Measurements from ENCODE around the gene HOXC12. TPM values are rescaled to one million over a fixed set of nuclear protein-coding genes. Genes with fewer than 3 reads are reported as not detected.
A peak's percentile ranks its signal among the peaks of the same experiment; 100 is the strongest.

HOXC12 gene
- total RNA-seq, 1 donor from 2014 or later, result not detected

DNA sequence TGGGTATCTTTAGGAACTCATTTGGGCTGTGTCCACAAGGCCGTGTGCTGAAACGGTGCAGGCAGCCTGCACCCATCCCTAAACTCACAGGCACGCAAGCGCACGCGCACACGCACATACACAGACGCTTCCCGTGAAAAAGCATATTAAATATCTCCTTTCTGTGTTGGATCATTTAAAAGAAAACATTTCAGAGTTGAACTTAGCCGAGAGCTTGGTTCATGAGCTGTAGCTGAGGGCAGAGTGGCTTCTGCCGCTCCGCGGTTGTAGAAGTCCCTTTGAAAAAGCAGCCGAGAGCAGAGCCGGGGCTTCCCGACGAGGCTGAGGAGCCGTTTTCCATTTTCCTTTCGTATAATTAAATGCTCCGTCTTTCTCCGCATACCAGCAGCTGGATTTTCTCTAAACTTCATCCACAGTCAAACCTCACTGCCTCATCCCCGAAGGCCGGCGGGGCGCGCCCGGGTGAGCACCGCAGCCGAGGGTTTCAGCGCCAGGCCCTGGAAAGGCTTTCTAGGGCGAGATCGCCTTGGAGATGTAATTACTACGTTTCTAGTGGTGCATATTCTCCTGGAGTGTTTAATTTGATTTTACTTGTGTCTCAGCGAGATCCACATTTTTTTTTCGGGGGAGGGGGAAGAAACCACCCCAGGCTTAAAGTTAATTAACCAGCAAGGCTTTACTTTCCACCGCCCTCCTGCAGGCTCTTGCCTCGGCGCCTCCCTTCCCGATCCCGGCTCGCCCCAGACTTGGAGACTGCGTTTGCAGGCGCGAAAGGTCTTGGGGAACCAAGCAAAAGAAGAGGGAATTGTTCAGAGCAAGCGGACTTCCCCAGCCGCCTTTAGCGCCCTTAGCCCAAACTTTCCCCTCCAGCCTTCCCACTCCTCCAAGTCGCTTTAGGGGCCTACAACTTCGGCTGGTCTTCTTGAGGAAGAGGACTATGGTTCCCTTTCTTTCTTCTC is 19.0 kb upstream of the HOXC12 start:
- H3K27me3 Mint-ChIP-seq, result peaks cover 98% of the 10 kb centered on the region
- H3K4me1 Mint-ChIP-seq (ENCODE audit: unreplicated experiment), result peaks cover 8% of the 10 kb centered on the region
- peak overlapping the region; percentile 83 for H3K4me3 Mint-ChIP-seq
- DNase-seq (ENCODE audit: extremely low spot score, unreplicated experiment), result peak; percentile 64
- TF ChIP-seq, protein P1, sequence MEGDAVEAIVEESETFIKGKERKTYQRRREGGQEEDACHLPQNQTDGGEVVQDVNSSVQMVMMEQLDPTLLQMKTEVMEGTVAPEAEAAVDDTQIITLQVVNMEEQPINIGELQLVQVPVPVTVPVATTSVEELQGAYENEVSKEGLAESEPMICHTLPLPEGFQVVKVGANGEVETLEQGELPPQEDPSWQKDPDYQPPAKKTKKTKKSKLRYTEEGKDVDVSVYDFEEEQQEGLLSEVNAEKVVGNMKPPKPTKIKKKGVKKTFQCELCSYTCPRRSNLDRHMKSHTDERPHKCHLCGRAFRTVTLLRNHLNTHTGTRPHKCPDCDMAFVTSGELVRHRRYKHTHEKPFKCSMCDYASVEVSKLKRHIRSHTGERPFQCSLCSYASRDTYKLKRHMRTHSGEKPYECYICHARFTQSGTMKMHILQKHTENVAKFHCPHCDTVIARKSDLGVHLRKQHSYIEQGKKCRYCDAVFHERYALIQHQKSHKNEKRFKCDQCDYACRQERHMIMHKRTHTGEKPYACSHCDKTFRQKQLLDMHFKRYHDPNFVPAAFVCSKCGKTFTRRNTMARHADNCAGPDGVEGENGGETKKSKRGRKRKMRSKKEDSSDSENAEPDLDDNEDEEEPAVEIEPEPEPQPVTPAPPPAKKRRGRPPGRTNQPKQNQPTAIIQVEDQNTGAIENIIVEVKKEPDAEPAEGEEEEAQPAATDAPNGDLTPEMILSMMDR (conservative IDR thresholded peaks at IDR 0.05), result no peak
- H3K36me3 Mint-ChIP-seq, result peaks cover 5% of the 10 kb centered on the region
- no peak overlapping the region for H3K27ac Mint-ChIP-seq
- no peaks in the 10 kb centered on the region for H3K9me3 Mint-ChIP-seq

DNA sequence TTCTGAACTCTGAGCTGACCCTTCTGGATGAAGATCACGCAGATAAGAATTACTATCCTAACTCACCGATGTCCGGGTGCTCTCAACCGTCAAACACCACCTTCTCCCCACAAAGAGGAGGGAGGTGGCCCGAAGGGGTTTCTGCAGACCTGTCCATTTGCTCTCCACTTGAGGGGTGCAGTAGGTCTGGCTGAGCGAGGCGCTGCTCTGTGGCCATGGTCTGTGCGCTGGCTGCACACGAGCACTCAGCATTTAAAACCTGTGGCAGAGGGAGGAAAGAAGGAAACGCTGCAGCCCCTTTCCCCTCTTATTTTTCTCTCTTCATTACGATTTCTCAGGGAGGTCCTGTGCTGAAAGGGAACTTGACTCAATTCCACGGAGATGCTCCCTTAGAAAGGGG is 17.6 kb upstream of the HOXC12 start:
- TF ChIP-seq, protein P1 (conservative IDR thresholded peaks at IDR 0.05), result no peak
- peaks cover 8% of the 10 kb centered on the region for H3K4me1 Mint-ChIP-seq (ENCODE audit: unreplicated experiment)
- peaks cover 5% of the 10 kb centered on the region for H3K36me3 Mint-ChIP-seq
- H3K9me3 Mint-ChIP-seq, result no peaks in the 10 kb centered on the region
- peaks cover 97% of the 10 kb centered on the region for H3K27me3 Mint-ChIP-seq
- peak overlapping the region; percentile 11 for H3K4me3 Mint-ChIP-seq
- H3K27ac Mint-ChIP-seq, result peak overlapping the region; percentile 61
- DNase-seq (ENCODE audit: extremely low spot score, unreplicated experiment), result peak; percentile 52

DNA sequence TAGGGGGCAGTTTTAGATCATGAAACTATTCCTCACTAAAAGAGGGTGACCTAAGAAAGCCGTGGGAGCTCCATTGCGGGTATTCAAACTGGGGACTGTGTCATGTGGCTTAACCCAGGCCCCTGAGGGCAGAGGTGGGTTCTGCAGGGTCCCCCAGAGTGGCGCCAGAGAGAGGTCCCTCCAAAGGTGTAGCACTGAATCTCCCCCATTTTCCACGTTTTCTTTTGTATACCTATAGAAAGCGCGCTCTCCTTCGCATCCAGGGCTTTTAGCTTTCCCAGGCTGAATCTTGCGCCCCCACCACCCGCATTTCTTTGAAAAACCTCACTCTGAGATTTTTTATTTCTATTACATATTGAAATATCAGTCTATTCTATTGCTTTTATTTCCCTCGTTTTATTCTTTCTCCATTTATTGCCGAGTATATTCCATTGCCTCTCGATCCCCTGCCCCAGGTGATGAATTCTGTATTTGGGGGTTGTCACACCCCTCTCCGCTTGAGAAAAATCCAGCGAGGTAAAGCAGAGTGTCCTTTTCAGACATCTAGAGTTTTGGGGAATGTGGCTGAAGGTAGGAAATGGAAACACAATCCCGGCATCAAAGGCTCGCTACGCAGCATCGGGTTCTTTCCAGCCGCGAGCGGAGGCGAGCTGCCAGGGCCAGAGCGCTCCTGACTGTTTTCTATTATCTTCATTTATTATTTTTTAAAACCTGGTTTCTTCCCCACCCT is 16.9 kb upstream of the HOXC12 start:
- Mint-ChIP-seq H3K4me1 (ENCODE audit: unreplicated experiment) (peaks cover 8% of the 10 kb centered on the region), H3K4me3 (peak overlapping the region; percentile 77), H3K9me3 (no peaks in the 10 kb centered on the region), H3K27me3 (peaks cover 97% of the 10 kb centered on the region), H3K36me3 (peaks cover 5% of the 10 kb centered on the region), H3K27ac (no peak overlapping the region)
- DNase-seq (ENCODE audit: extremely low spot score, unreplicated experiment), result no peak
- TF ChIP-seq, protein P1 (conservative IDR thresholded peaks at IDR 0.05), result no peak

DNA sequence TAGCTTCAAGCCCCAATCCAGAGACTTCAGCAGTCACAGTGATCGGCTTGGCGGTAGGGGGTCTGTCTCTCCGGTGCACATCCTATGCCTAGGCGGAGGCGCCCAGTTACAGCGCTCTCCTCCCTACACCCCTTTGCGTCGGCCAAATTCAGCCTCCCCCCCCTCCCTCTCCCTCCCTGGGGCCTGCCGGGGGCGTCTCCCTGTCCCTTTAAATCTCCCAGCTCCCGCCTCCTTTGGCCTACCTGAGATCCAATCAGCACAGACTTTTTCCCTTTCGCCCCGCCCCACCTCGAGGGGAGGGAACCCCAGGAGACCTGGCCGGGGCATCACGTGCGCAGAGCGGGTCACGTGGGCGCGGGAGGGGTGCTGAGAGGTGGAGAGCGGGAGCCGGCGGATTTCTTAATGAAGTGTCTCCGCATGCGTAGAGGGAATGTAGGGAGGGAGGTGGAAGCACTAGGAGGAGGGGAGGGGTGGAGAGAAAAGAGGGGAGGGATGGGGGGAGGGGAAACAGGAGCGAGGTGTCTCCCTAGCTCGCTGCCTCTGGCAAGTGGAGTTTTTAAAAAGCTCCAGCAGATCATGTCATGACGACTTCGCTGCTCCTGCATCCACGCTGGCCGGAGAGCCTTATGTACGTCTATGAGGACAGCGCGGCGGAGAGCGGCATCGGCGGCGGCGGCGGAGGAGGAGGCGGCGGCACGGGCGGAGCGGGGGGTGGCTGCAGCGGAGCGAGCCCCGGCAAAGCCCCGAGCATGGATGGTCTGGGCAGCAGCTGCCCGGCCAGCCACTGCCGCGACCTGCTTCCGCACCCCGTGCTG is 16.2 kb upstream of the HOXC12 start, which contains the start of gene HOXC13:
Gene HOXC13, plus strand, starts transcription at position 506 of the 815 bp plus-strand sequence. Its CDS starts 76 bp downstream, at position 582.
- no peak within 1 kb of the TSS for H3K27ac Mint-ChIP-seq
- H3K9me3 Mint-ChIP-seq, result no peaks in the 10 kb centered on the region
- DNase-seq (ENCODE audit: extremely low spot score, unreplicated experiment), result peak; percentile 79
- peaks cover 8% of the 10 kb centered on the region for H3K4me1 Mint-ChIP-seq (ENCODE audit: unreplicated experiment)
- peaks cover 97% of the 10 kb centered on the region for H3K27me3 Mint-ChIP-seq
- H3K4me3 Mint-ChIP-seq, result peak within 1 kb of the TSS; percentile 77
- TF ChIP-seq, protein P1 (conservative IDR thresholded peaks at IDR 0.05), result no peak
- peaks cover 5% of the 10 kb centered on the region for H3K36me3 Mint-ChIP-seq

Data from type B pancreatic cell (in vitro differentiated cells).